SK-N-SH treated with all-trans-retinoic acid at 6 μM for 48 hours (cell line): ENCODE measurements around the gene TRAF6.
A peak's percentile ranks its signal among the peaks of the same experiment; 100 is the strongest.

Experiments
- ATAC-seq: fragments of 200-7000 bp; cut with Tn5 transposase; 3 replicates; pipeline ENCODE4 v1.9.1; 2020; ENCODE audit warnings: mild to moderate bottlenecking, moderate library complexity
- ARNTL ChIP-seq: fragments of 450-650 bp; formaldehyde crosslinking; IDR thresholded peaks from 2 replicates; pipeline ENCODE4 v1.5.0; 2020; ENCODE audit warnings: low read depth, mild to moderate bottlenecking, moderate library complexity, borderline replicate concordance
- BACH2 ChIP-seq: fragments of 250-450 bp; sonication (Bioruptor Pico); IDR thresholded peaks from 2 replicates; pipeline ENCODE4 v1.9.0; 2021; ENCODE audit warnings: mild to moderate bottlenecking, borderline replicate concordance
- CSDC2 ChIP-seq: fragments of 250-450 bp; sonication (Bioruptor Pico); IDR thresholded peaks from 2 replicates; pipeline ENCODE4 v1.5.0; 2020; ENCODE audit warnings: mild to moderate bottlenecking, moderate library complexity
- ESRRG ChIP-seq: fragments of 250-450 bp; sonication (Bioruptor Pico); IDR thresholded peaks from 2 replicates; pipeline ENCODE4 v1.6.1; 2021; ENCODE audit warnings: mild to moderate bottlenecking
- GLIS3 ChIP-seq: fragments of 250-450 bp; sonication (Bioruptor Pico); IDR thresholded peaks from 2 replicates; pipeline ENCODE4 v1.5.0; 2020; ENCODE audit warnings: mild to moderate bottlenecking, moderate library complexity
- ISL1 ChIP-seq: fragments of 250-450 bp; sonication (Bioruptor Pico); IDR thresholded peaks from 2 replicates; pipeline ENCODE4 v2.1.2; 2022; ENCODE audit warnings: mild to moderate bottlenecking, moderate library complexity
- OSR1 ChIP-seq: fragments of 250-450 bp; sonication (Bioruptor Pico); IDR thresholded peaks from 2 replicates; pipeline ENCODE4 v1.8.0; 2022; ENCODE audit warnings: moderate library complexity, mild to moderate bottlenecking, inconsistent platforms
- PPARA ChIP-seq: fragments of 250-450 bp; sonication (Bioruptor Pico); IDR thresholded peaks from 2 replicates; pipeline ENCODE4 v1.5.0; 2020; ENCODE audit warnings: mild to moderate bottlenecking, borderline replicate concordance
- RARB ChIP-seq: fragments of 250-450 bp; sonication (Bioruptor Pico); IDR thresholded peaks from 2 replicates; pipeline ENCODE4 v1.8.0; 2021; ENCODE audit warnings: mild to moderate bottlenecking, moderate library complexity
- SNAI2 ChIP-seq: fragments of 250-450 bp; sonication (Bioruptor Pico); IDR thresholded peaks from 2 replicates; pipeline ENCODE4 v1.5.0; 2020; ENCODE audit warnings: mild to moderate bottlenecking, moderate library complexity
- TCF4 ChIP-seq: fragments of 250-450 bp; sonication (Bioruptor Pico); IDR thresholded peaks from 2 replicates; pipeline ENCODE4 v1.8.0; 2021; ENCODE audit warnings: mild to moderate bottlenecking, moderate library complexity, borderline replicate concordance
- TOX ChIP-seq: fragments of 250-450 bp; sonication (Bioruptor Pico); IDR thresholded peaks from 2 replicates; pipeline ENCODE4 v1.8.0; 2021; ENCODE audit warnings: mild to moderate bottlenecking, moderate library complexity, borderline replicate concordance
- ZC3H10 ChIP-seq: fragments of 250-450 bp; sonication (Bioruptor Pico); IDR thresholded peaks from 2 replicates; pipeline ENCODE4 v1.5.1; 2021; ENCODE audit warnings: mild to moderate bottlenecking, moderate library complexity
- ZFP30 ChIP-seq: fragments of 450-650 bp; formaldehyde crosslinking; IDR thresholded peaks from 2 replicates; pipeline ENCODE4 v1.5.0; 2022; ENCODE audit warnings: mild to moderate bottlenecking, moderate library complexity
- ZNF70 ChIP-seq: fragments of 450-650 bp; formaldehyde crosslinking; IDR thresholded peaks from 2 replicates; pipeline ENCODE4 v1.5.0; 2020; ENCODE audit warnings: mild to moderate bottlenecking, moderate library complexity
- ZNF8 ChIP-seq: fragments of 450-650 bp; formaldehyde crosslinking; IDR thresholded peaks from 2 replicates; pipeline ENCODE4 v1.5.0; 2020; ENCODE audit warnings: mild to moderate bottlenecking, moderate library complexity
- TF ChIP-seq, protein P1 (sequence below): fragments of 250-450 bp; sonication (Bioruptor Pico); IDR thresholded peaks from 2 replicates; pipeline ENCODE4 v1.8.0; 2020; ENCODE audit warnings: mild to moderate bottlenecking, moderate library complexity, borderline replicate concordance
- TF ChIP-seq, protein P2 (sequence below): fragments of 250-450 bp; sonication (Bioruptor Pico); IDR thresholded peaks from 2 replicates; pipeline ENCODE4 v1.8.0; 2021; ENCODE audit warnings: low read depth, mild to moderate bottlenecking, moderate library complexity, borderline replicate concordance
- TF ChIP-seq, protein P3 (sequence below): fragments of 250-450 bp; sonication (Bioruptor Pico); IDR thresholded peaks from 2 replicates; pipeline ENCODE4 v1.5.1; 2021; ENCODE audit warnings: mild to moderate bottlenecking, moderate library complexity
- TF ChIP-seq, protein P4 (sequence below): fragments of 250-450 bp; sonication (Bioruptor Pico); IDR thresholded peaks from 2 replicates; pipeline ENCODE4 v1.5.1; 2020; ENCODE audit warnings: low read depth, mild to moderate bottlenecking, moderate library complexity
- TF ChIP-seq, protein P5 (sequence below): fragments of 250-450 bp; sonication (Bioruptor Pico); IDR thresholded peaks from 2 replicates; pipeline ENCODE4 v1.5.0; 2020; ENCODE audit warnings: mild to moderate bottlenecking, moderate library complexity

TRAF6 gene

DNA sequence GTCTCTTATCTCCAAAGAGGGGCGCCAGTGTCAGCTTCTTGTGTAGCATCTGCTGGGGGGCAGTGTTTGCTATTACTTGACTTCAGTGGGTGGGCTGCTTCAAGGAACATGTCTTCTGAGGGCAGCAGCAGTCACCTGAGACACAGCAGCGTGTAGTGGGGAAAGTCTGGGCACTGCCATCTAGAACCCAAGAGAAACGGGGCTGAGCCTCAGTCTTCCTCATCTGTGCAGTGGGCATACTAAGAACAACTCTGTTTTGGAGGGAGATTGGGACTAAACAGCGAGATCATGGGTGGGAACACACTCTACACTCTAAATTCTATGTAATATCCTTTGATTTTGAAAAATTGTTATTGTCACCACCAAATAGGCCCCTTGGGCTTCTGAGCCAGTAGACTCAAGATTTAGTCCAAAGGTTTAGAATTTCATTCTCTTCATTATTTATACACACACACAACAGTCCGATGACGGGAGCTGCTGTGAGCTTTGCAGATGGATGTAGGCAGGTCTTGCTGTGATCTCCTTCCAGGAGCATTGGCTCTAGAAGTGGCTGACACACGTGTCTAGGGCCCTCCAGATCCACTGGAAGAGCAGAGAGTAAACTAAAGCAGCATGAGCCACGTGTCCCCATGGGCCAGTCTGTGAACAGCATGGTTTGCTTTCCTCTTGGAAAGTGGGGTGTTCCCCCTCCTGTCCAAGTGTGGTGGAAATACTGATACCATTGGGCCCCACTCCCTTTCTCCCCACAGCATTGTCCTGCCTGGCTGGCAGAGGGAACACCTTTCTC, 51.8 kb downstream of the TRAF6 start:
- TF ChIP-seq ARNTL (CRISPR knock-in tag), result no peak
- TF ChIP-seq, protein P1, sequence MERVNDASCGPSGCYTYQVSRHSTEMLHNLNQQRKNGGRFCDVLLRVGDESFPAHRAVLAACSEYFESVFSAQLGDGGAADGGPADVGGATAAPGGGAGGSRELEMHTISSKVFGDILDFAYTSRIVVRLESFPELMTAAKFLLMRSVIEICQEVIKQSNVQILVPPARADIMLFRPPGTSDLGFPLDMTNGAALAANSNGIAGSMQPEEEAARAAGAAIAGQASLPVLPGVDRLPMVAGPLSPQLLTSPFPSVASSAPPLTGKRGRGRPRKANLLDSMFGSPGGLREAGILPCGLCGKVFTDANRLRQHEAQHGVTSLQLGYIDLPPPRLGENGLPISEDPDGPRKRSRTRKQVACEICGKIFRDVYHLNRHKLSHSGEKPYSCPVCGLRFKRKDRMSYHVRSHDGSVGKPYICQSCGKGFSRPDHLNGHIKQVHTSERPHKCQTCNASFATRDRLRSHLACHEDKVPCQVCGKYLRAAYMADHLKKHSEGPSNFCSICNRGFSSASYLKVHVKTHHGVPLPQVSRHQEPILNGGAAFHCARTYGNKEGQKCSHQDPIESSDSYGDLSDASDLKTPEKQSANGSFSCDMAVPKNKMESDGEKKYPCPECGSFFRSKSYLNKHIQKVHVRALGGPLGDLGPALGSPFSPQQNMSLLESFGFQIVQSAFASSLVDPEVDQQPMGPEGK, result no peak
- TF ChIP-seq, all 23 proteins: peak for 0
- ATAC-seq, result no peak

DNA sequence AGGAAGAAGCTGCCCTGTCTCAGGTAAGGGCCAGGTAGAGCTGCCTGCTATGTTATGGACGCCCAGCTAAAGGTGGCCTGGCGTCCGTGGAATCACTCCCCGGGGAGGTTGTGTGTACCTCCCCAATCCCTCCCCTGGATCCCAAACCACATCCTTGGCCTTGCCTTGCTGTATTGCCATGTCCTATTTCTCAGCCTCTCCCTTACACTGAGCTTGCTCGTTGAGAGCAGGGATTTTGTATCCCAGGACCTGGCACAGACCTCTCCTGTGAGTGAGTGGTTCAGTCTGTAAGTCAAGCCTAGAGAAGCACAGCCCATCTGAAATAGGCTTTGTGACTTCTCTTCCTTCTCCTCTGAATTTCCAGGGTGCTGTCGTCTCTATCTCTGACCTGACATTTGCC, 53.9 kb downstream of the TRAF6 start:
- no peak; the same call in 2 of the 3 replicates for ATAC-seq
- no peak for TF ChIP-seq ARNTL (CRISPR knock-in tag)
- TF ChIP-seq, protein P2, sequence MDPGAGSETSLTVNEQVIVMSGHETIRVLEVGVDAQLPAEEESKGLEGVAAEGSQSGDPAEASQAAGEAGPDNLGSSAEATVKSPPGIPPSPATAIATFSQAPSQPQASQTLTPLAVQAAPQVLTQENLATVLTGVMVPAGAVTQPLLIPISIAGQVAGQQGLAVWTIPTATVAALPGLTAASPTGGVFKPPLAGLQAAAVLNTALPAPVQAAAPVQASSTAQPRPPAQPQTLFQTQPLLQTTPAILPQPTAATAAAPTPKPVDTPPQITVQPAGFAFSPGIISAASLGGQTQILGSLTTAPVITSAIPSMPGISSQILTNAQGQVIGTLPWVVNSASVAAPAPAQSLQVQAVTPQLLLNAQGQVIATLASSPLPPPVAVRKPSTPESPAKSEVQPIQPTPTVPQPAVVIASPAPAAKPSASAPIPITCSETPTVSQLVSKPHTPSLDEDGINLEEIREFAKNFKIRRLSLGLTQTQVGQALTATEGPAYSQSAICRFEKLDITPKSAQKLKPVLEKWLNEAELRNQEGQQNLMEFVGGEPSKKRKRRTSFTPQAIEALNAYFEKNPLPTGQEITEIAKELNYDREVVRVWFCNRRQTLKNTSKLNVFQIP (CRISPR knock-in tag), result no peak
- TF ChIP-seq ZNF70 (CRISPR knock-in tag), result no peak
- TF ChIP-seq BACH2 (CRISPR knock-in tag), result no peak
- TF ChIP-seq PPARA (CRISPR knock-in tag), result no peak
- TF ChIP-seq, protein P3, sequence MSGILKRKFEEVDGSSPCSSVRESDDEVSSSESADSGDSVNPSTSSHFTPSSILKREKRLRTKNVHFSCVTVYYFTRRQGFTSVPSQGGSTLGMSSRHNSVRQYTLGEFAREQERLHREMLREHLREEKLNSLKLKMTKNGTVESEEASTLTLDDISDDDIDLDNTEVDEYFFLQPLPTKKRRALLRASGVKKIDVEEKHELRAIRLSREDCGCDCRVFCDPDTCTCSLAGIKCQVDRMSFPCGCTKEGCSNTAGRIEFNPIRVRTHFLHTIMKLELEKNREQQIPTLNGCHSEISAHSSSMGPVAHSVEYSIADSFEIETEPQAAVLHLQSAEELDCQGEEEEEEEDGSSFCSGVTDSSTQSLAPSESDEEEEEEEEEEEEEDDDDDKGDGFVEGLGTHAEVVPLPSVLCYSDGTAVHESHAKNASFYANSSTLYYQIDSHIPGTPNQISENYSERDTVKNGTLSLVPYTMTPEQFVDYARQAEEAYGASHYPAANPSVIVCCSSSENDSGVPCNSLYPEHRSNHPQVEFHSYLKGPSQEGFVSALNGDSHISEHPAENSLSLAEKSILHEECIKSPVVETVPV, result no peak
- TF ChIP-seq, protein P4, sequence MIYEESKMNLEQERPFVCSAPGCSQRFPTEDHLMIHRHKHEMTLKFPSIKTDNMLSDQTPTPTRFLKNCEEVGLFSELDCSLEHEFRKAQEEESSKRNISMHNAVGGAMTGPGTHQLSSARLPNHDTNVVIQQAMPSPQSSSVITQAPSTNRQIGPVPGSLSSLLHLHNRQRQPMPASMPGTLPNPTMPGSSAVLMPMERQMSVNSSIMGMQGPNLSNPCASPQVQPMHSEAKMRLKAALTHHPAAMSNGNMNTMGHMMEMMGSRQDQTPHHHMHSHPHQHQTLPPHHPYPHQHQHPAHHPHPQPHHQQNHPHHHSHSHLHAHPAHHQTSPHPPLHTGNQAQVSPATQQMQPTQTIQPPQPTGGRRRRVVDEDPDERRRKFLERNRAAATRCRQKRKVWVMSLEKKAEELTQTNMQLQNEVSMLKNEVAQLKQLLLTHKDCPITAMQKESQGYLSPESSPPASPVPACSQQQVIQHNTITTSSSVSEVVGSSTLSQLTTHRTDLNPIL, result no peak
- TF ChIP-seq CSDC2 (CRISPR knock-in tag), result no peak
- TF ChIP-seq RARB (CRISPR knock-in tag), result no peak
- no peak for TF ChIP-seq ZFP30
- TF ChIP-seq ZC3H10 (CRISPR knock-in tag), result no peak
- no peak for TF ChIP-seq OSR1 (CRISPR knock-in tag)
- TF ChIP-seq ZNF8 (CRISPR knock-in tag), result no peak
- no peak for TF ChIP-seq GLIS3 (CRISPR knock-in tag)
- no peak for TF ChIP-seq ISL1 (CRISPR knock-in tag)

DNA sequence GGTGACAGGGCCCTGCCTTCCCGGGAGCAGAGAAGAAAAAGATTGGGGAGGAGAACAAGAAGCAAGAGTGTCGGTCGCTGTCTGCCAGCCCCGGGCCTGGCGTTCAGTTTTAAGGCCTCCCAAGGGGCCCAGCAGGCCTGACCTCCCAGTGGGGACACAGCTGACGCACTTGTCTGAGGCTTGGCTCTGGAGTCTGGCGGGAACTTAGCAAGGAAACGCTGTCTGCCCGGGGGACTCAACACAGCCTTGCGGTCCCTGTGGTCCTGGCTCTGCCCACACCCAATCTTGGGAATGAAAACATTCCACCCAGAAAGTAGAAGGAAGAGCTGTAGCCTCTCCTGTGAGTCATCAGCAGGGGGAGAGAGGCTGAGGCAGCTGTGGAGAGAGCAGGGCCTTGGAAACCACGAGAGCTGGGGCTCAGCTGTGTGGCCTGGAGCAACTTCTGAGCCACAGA, 54.4 kb downstream of the TRAF6 start:
- ATAC-seq, result peak; percentile 93
- TF ChIP-seq, protein P3, result no peak
- TF ChIP-seq CSDC2 (CRISPR knock-in tag) (no peak; the same call in 1 of the 2 replicates), TCF4 (no peak), ZNF8 (CRISPR knock-in tag) (no peak), ZFP30 (no peak), TOX (CRISPR knock-in tag) (no peak), ESRRG (CRISPR knock-in tag) (no peak), ISL1 (CRISPR knock-in tag) (no peak), ARNTL (CRISPR knock-in tag) (no peak), SNAI2 (no peak), RARB (CRISPR knock-in tag) (no peak)
- TF ChIP-seq, protein P5, sequence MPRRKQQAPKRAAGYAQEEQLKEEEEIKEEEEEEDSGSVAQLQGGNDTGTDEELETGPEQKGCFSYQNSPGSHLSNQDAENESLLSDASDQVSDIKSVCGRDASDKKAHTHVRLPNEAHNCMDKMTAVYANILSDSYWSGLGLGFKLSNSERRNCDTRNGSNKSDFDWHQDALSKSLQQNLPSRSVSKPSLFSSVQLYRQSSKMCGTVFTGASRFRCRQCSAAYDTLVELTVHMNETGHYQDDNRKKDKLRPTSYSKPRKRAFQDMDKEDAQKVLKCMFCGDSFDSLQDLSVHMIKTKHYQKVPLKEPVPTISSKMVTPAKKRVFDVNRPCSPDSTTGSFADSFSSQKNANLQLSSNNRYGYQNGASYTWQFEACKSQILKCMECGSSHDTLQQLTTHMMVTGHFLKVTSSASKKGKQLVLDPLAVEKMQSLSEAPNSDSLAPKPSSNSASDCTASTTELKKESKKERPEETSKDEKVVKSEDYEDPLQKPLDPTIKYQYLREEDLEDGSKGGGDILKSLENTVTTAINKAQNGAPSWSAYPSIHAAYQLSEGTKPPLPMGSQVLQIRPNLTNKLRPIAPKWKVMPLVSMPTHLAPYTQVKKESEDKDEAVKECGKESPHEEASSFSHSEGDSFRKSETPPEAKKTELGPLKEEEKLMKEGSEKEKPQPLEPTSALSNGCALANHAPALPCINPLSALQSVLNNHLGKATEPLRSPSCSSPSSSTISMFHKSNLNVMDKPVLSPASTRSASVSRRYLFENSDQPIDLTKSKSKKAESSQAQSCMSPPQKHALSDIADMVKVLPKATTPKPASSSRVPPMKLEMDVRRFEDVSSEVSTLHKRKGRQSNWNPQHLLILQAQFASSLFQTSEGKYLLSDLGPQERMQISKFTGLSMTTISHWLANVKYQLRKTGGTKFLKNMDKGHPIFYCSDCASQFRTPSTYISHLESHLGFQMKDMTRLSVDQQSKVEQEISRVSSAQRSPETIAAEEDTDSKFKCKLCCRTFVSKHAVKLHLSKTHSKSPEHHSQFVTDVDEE (CRISPR knock-in tag), result no peak
- TF ChIP-seq, protein P4, result no peak
- TF ChIP-seq, all 23 proteins: peak for 0
